Bronchial epithelial cell (primary cell): ENCODE results near the gene C16orf90. TPM values are rescaled to one million over a fixed set of nuclear protein-coding genes. Genes with fewer than 3 reads are reported as not detected.
A peak's percentile ranks its signal among the peaks of the same experiment; 100 is the strongest.

ENCODE experiments used
- DNase-seq: peaks from one replicate; pipeline ENCODE4 v3.0.0-alpha.2; 2010; ENCODE audit warnings: low read depth
- FAIRE-seq: peaks from 2 replicates; lab custom pipeline; 2011; peaks lifted over from hg19 to GRCh38; lab: Jason Lieb, UNC
- H3K27me3 ChIP-seq: 2 replicates; pipeline ENCODE4 v1.5.1; 2011; ENCODE audit warnings: low read length; ENCODE audit not compliant: control insufficient read depth, insufficient read depth
- H3K36me3 ChIP-seq: 2 replicates; pipeline ENCODE4 v1.5.1; 2011; ENCODE audit warnings: low read length; ENCODE audit not compliant: control insufficient read depth, insufficient read depth
- H3K4me3 ChIP-seq: 2 replicates; pipeline ENCODE4 v1.5.1; 2011; ENCODE audit warnings: mild to moderate bottlenecking, low read depth, low read length, control low read depth
- CTCF ChIP-seq: IDR thresholded peaks from 2 replicates; pipeline ENCODE4 v1.5.1; 2011; ENCODE audit warnings: mild to moderate bottlenecking, moderate library complexity, low read length, control low read depth, inconsistent platforms; ENCODE audit not compliant: insufficient read depth, severe bottlenecking
- total RNA-seq: library from RNA; depleted of rRNA; stranded (reverse); fragments of >200 nt; gene quantifications from 2 replicates; pipeline ENCODE4 v1.2.1, GENCODE V29; 2014

C16orf90 gene
- total RNA-seq, 1 donor from 2014 or later = not detected

- Histone ChIP-seq H3K36me3 (no peaks in the 10 kb centered on the region), H3K27me3 (no peaks in the 10 kb centered on the region), H3K4me3 (peak overlapping the region; percentile 71)
- FAIRE-seq (no peak), DNase-seq (peak; percentile 17)
- TF ChIP-seq CTCF = no peak
These were observed 36.4 kb downstream of the C16orf90 start for GRCh38 chr16:3458852-3459361.

GRCh38 chr16:3458278-3458851 lies 36.9 kb downstream of the C16orf90 start:
- DNase-seq = peak; percentile 18
- H3K36me3 ChIP-seq = no peaks in the 10 kb centered on the region
- peak overlapping the region; percentile 71 for H3K4me3 ChIP-seq
- no peak for TF ChIP-seq CTCF
- no peaks in the 10 kb centered on the region for H3K27me3 ChIP-seq
- no peak for FAIRE-seq

GRCh38 chr16:3457434-3458252 lies 37.6 kb downstream of the C16orf90 start:
- DNase-seq (peak; percentile 69), FAIRE-seq (no peak)
- Histone ChIP-seq H3K4me3 (peak overlapping the region; percentile 71), H3K27me3 (no peaks in the 10 kb centered on the region), H3K36me3 (no peaks in the 10 kb centered on the region)
- TF ChIP-seq CTCF = peak; percentile 67

DNA sequence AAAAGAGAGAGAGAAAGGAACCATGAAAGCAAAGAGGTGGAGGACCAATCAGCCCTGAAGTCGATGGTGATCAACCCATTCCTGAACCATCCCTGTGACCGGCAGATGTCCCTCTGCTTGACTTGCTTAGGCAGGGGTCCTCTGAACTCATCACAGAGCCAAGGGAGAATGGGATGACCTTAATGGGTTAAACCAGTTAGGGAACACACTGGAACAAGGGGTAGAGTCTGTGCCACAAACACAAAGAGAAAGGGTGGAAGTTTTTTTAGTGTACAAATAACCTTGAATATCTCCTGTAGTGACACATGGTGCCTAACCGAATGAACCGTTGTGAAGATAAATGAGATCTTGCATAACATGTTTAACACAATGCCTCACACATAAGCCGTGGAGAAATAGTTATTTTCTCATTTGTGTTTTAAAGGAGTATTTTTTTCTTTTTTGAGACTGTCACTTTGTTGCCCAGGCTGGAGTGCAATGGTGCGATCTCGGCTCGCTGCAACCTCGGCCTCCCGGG lies 40.6 kb downstream of the C16orf90 start:
- no peaks in the 10 kb centered on the region for H3K27me3 ChIP-seq
- FAIRE-seq (no peak), DNase-seq (no peak)
- no peaks in the 10 kb centered on the region for H3K36me3 ChIP-seq
- H3K4me3 ChIP-seq = no peak overlapping the region
- no peak for TF ChIP-seq CTCF

- H3K4me3 ChIP-seq = no peak overlapping the region
- no peak for TF ChIP-seq CTCF
- no peaks in the 10 kb centered on the region for H3K27me3 ChIP-seq
- DNase-seq (peak; percentile 27), FAIRE-seq (no peak)
- H3K36me3 ChIP-seq = no peaks in the 10 kb centered on the region
These were observed 41.2 kb downstream of the C16orf90 start for GRCh38 chr16:3454093-3454492.
